ENCODE data around the gene PAM. TPM values are rescaled to one million over a fixed set of nuclear protein-coding genes. Genes with fewer than 3 reads are reported as not detected.
A peak's percentile ranks its signal among the peaks of the same experiment; 100 is the strongest.

The PAM gene
- total and polyA plus RNA-seq, 2 donors (not counting 3 experiments of a cell fraction or from before 2014, with no cell fraction given) = 118 to 176 TPM

DNA sequence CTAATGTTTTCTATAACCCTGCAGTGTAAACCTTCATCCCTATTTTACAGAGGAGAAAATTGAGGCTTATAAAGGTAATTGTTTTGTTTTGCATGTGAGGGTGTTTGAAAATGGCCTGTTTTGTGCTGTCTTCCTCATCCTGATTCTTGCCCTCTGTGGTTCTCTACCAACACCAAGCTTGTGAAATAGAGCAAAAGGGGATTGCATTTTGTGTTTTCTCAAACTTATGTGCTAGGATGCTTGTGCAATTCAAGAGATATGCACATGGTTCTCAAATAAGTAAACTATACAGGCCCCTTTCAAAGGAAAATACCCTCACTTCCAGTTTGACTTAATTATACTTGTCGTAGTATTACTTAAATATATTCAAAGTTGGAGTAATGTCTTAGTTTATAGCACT is 17.2 kb downstream of the PAM start:
- CTCF ChIA-PET = interaction anchor here (1.0 to 2.5 kb wide), 5 partner anchors 8 to 91 kb away, joined by 5 to 14 read pairs (median 5); no protein-coding TSS in a partner anchor
- no peaks in the 10 kb centered on the region for H3K9me1 ChIP-seq (replicated peaks; ENCODE audit: control insufficient read depth, extremely low read depth, insufficient read depth, low read length)
- H3K4me1 ChIP-seq (ENCODE audit: control insufficient read depth, extremely low read depth, insufficient read depth, low read length) = peaks cover 22% of the 10 kb centered on the region
- no peak for FAIRE-seq
- BruUV-seq (replicated peaks) = no TSS peak
- dilution Hi-C loops (cut with MboI; ENCODE audit: extremely low pct_ligation_motif_present, low sequenced_read_pairs) = no loop called here
- peak overlapping the region; percentile 46 for H3K9ac ChIP-seq (replicated peaks; ENCODE audit: extremely low read depth, insufficient read depth, low read length)
- H3K36me3 ChIP-seq (ENCODE audit: control insufficient read depth in 2 of 2, extremely low read depth in 1 of 2, insufficient read depth in 2 of 2, low read length in 2 of 2) = no peaks in the 10 kb centered on the region
- POLR2A ChIA-PET = no interaction called here
- no peaks in the 10 kb centered on the region for H4K20me1 ChIP-seq (replicated peaks; ENCODE audit: control insufficient read depth, extremely low read depth, insufficient read depth, low read length)
- no peaks in the 10 kb centered on the region for H3K27me3 ChIP-seq (ENCODE audit: control insufficient read depth in 2 of 2, insufficient read depth in 2 of 2, low read length in 2 of 2)
- intact Hi-C loops (cut with micrococcal nuclease) = loop anchor here (5.0 kb wide), 2 partner anchors 55 to 350 kb away; partner anchors contain the start of genes GIN1 and PPIP5K2
- no peak overlapping the region for H3K4me3 ChIP-seq (replicated peaks in 1 of 3; ENCODE audit: insufficient read depth in 1 of 3, low read depth in 1 of 3, low read length in 3 of 3)
- H3K4me2 ChIP-seq (ENCODE audit: insufficient read depth, low read length) = peak overlapping the region; percentile 93
- no peaks in the 10 kb centered on the region for H3K9me3 ChIP-seq (replicated peaks; ENCODE audit: control insufficient read depth, insufficient read depth, low read length)
- H2AFZ ChIP-seq (ENCODE audit: low read depth, low read length) = no peak overlapping the region
- TF ChIP-seq FOS (IDR thresholded peaks at IDR 0.05; ENCODE audit: borderline replicate concordance, insufficient read depth, low read length) (no peak), POLR2A (IDR thresholded peaks at IDR 0.05; ENCODE audit: low read depth, low read length) (no peak), GATA2 (IDR thresholded peaks at IDR 0.05; ENCODE audit: insufficient read depth, insufficient read length, low read depth, low read length) (no peak), POLR2AphosphoS5 (IDR thresholded peaks at IDR 0.05; ENCODE audit: insufficient read depth, low read depth, low read length) (no peak), JUN (IDR thresholded peaks at IDR 0.05; ENCODE audit: borderline replicate concordance, insufficient read depth, insufficient read length, low read depth) (no peak), MYC (IDR thresholded peaks at IDR 0.05; ENCODE audit: low read depth, low read length) (no peak)
- TF ChIP-seq, protein P1, sequence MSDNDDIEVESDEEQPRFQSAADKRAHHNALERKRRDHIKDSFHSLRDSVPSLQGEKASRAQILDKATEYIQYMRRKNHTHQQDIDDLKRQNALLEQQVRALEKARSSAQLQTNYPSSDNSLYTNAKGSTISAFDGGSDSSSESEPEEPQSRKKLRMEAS (IDR thresholded peaks at IDR 0.05; ENCODE audit: insufficient read depth, insufficient read length) = no peak
- TF ChIP-seq, protein P2, sequence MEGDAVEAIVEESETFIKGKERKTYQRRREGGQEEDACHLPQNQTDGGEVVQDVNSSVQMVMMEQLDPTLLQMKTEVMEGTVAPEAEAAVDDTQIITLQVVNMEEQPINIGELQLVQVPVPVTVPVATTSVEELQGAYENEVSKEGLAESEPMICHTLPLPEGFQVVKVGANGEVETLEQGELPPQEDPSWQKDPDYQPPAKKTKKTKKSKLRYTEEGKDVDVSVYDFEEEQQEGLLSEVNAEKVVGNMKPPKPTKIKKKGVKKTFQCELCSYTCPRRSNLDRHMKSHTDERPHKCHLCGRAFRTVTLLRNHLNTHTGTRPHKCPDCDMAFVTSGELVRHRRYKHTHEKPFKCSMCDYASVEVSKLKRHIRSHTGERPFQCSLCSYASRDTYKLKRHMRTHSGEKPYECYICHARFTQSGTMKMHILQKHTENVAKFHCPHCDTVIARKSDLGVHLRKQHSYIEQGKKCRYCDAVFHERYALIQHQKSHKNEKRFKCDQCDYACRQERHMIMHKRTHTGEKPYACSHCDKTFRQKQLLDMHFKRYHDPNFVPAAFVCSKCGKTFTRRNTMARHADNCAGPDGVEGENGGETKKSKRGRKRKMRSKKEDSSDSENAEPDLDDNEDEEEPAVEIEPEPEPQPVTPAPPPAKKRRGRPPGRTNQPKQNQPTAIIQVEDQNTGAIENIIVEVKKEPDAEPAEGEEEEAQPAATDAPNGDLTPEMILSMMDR (IDR thresholded peaks at IDR 0.05; ENCODE audit: extremely low read depth in 1 of 2, insufficient read depth in 1 of 2, low read depth in 1 of 2, low read length in 2 of 2) = no peak
- peak overlapping the region; percentile 92 for H3K27ac ChIP-seq (ENCODE audit: insufficient read depth, low read depth, low read length)
- no peak for DNase-seq (ENCODE audit: low read depth, low spot score)
- peaks cover 42% of the 10 kb centered on the region for H3K79me2 ChIP-seq (ENCODE audit: control insufficient read depth, insufficient read depth, low read length)
